HCT116 (cell line): ENCODE measurements around the gene TRMT13. TPM values are rescaled to one million over a fixed set of nuclear protein-coding genes. Genes with fewer than 3 reads are reported as not detected.

Experiments
- ATAC-seq: fragments of 200-7000 bp; cut with Tn5 transposase; 2 replicates; pipeline ENCODE4 v1.9.1; 2020; ENCODE audit warnings: mild to moderate bottlenecking, moderate library complexity
- BruUV-seq: library from RNA; stranded (reverse); fragments of 400-500 nt; replicated peaks from 2 replicates; lab custom pipeline; 2021; lab: Mats Ljungman, UMichigan
- CTCF ChIA-PET: fragments of 300-600 bp; sonication (Branson Sonifier 250); formaldehyde crosslinking; loops from one replicate; lab custom pipeline; 2021; ENCODE audit warnings: antibody characterized with exemption; lab: Charles Lee
- POLR2A ChIA-PET: fragments of 300-600, 350-600 bp; sonication (Branson Sonifier 250); formaldehyde crosslinking; loops from one replicate; lab custom pipeline; 2021; ENCODE audit warnings: antibody characterized with exemption; lab: Charles Lee
- RAD21 ChIA-PET, 2 experiments: fragments of 300-600 bp; sonication (Branson Sonifier 250); formaldehyde crosslinking; loops; one replicate each; lab custom pipeline; 2023; ENCODE audit warnings: low total read pairs in 2 of 2; ENCODE audit not compliant: uncharacterized antibody in 2 of 2, unreplicated experiment in 2 of 2, low non-redundant PET in 1 of 2; lab: Charles Lee
- DNase-seq: peaks from one replicate; pipeline ENCODE4 v3.0.0-alpha.2; 2010; ENCODE audit warnings: low read depth, low spot score
- H2AFZ ChIP-seq: fragments of 200-600 bp; shearing (Covaris generic), sonication (generic); 2 replicates; pipeline ENCODE4 v1.6.1; 2017; ENCODE audit warnings: low read depth, mixed run types, mixed read lengths, antibody characterized with exemption, low read length; ENCODE audit not compliant: poor library complexity, severe bottlenecking
- H3K27ac ChIP-seq: 2 replicates; pipeline ENCODE4 v1.5.1; 2012; ENCODE audit warnings: low read depth, low read length
- H3K27me3 ChIP-seq: fragments of 200-600 bp; sonication (generic); 2 replicates; pipeline ENCODE4 v1.6.1; 2016; ENCODE audit warnings: mixed run types, low read length, mixed read lengths; ENCODE audit not compliant: insufficient read depth
- H3K36me3 ChIP-seq, 2 experiments: fragments of 200-500 bp in 1 of 2; fragments of 200-600 bp in 1 of 2; sonication (Bioruptor generic) in 1 of 2; sonication (generic) in 1 of 2; 2 replicates each; pipeline versions ENCODE4 v1.5.1 to v1.6.1; 2014 to 2016; ENCODE audit warnings: low read length in 2 of 2, inconsistent platforms in 1 of 2, mixed read lengths in 1 of 2, mixed run types in 1 of 2; ENCODE audit not compliant: insufficient read depth in 2 of 2, control insufficient read depth in 1 of 2
- H3K4me1 ChIP-seq, 2 experiments: fragments of 200-600 bp in 1 of 2; sonication (generic) in 1 of 2; 2 replicates each; pipeline versions ENCODE4 v1.5.1 to v1.6.1; 2012 to 2017; ENCODE audit warnings: low read length in 2 of 2, inconsistent platforms in 1 of 2, mild to moderate bottlenecking in 1 of 2, mixed read lengths in 1 of 2, mixed run types in 1 of 2, moderate library complexity in 1 of 2; ENCODE audit not compliant: insufficient read depth in 2 of 2, control insufficient read depth in 1 of 2
- H3K4me2 ChIP-seq: fragments of 200-600 bp; sonication (generic); 2 replicates; pipeline ENCODE4 v1.6.1; 2017; ENCODE audit warnings: mixed run types, low read length, mixed read lengths
- H3K4me3 ChIP-seq, 2 experiments: fragments of 200-600 bp in 1 of 2; sonication (generic) in 1 of 2; replicated peaks in 1 of 2; 2 replicates each; pipeline ENCODE4 v1.5.1; 2011 to 2016; ENCODE audit warnings: low read length in 2 of 2, control low read depth in 1 of 2, low read depth in 1 of 2, mild to moderate bottlenecking in 1 of 2, mixed read lengths in 1 of 2, mixed run types in 1 of 2
- H3K79me2 ChIP-seq: fragments of 200-600 bp; sonication (generic); 2 replicates; pipeline ENCODE4 v1.6.1; 2017; ENCODE audit warnings: mild to moderate bottlenecking, mixed run types, low read length, moderate library complexity, mixed read lengths; ENCODE audit not compliant: insufficient read depth
- H3K9ac ChIP-seq: fragments of 200-600 bp; sonication (generic); 2 replicates; pipeline ENCODE4 v1.6.1; 2016; ENCODE audit warnings: low read length, mixed read lengths
- H3K9me2 ChIP-seq: fragments of 200-600 bp; sonication (generic), shearing (Covaris generic); 2 replicates; pipeline ENCODE4 v1.6.1; 2017; ENCODE audit warnings: mixed run types, mild to moderate bottlenecking, moderate library complexity; ENCODE audit not compliant: insufficient read depth
- H3K9me3 ChIP-seq, 2 experiments: fragments of 200-500 bp in 1 of 2; fragments of 200-600 bp in 1 of 2; sonication (Bioruptor generic) in 1 of 2; sonication (generic) in 1 of 2; 2 replicates each; pipeline ENCODE4 v1.6.1; 2014 to 2017; ENCODE audit warnings: low read length in 2 of 2, mixed read lengths in 2 of 2, inconsistent platforms in 1 of 2, low read depth in 1 of 2, mild to moderate bottlenecking in 1 of 2, mixed run types in 1 of 2, moderate library complexity in 1 of 2; ENCODE audit not compliant: control insufficient read depth in 1 of 2, insufficient read depth in 1 of 2
- H4K20me1 ChIP-seq: fragments of 200-600 bp; sonication (generic), shearing (Covaris generic); 2 replicates; pipeline ENCODE4 v1.6.1; 2017; ENCODE audit warnings: mixed run types, mild to moderate bottlenecking, moderate library complexity; ENCODE audit not compliant: insufficient read depth
- ATF3 ChIP-seq: IDR thresholded peaks from 2 replicates; pipeline ENCODE4 v1.6.1; 2012
- CBX3 ChIP-seq: IDR thresholded peaks from 2 replicates; pipeline ENCODE4 v1.6.1; 2012; ENCODE audit warnings: low read depth
- CEBPB ChIP-seq: IDR thresholded peaks from 2 replicates; pipeline ENCODE4 v1.6.1; 2012; ENCODE audit warnings: low read depth
- ELF1 ChIP-seq: IDR thresholded peaks from 2 replicates; pipeline ENCODE4 v1.6.1; 2012; ENCODE audit warnings: low read depth, borderline replicate concordance
- EZH2 ChIP-seq: fragments of 200-600 bp; sonication (generic); IDR thresholded peaks from 2 replicates; pipeline ENCODE4 v1.6.1; 2017; ENCODE audit warnings: antibody characterized with exemption, mixed run types
- EZH2phosphoT487 ChIP-seq: fragments of 200-600 bp; IDR thresholded peaks from 2 replicates; pipeline ENCODE4 v1.6.1; 2018; ENCODE audit warnings: antibody characterized with exemption, borderline replicate concordance
- MAX ChIP-seq: IDR thresholded peaks from 2 replicates; pipeline ENCODE4 v1.6.1; 2012
- POLR2A ChIP-seq: IDR thresholded peaks from 2 replicates; pipeline ENCODE4 v1.7.0; 2011; ENCODE audit warnings: borderline replicate concordance; ENCODE audit not compliant: insufficient read depth, insufficient read length; ENCODE audit errors: extremely low read depth
- POLR2AphosphoS5 ChIP-seq: IDR thresholded peaks from 2 replicates; pipeline ENCODE4 v1.6.1; 2011; ENCODE audit warnings: mild to moderate bottlenecking, low read depth, low read length, moderate library complexity
- SIN3A ChIP-seq: IDR thresholded peaks from 2 replicates; pipeline ENCODE4 v1.6.1; 2012; ENCODE audit warnings: low read depth
- SP1 ChIP-seq: IDR thresholded peaks from 2 replicates; pipeline ENCODE4 v1.6.1; 2012; ENCODE audit warnings: low read depth
- SRF ChIP-seq: IDR thresholded peaks from 2 replicates; pipeline ENCODE4 v1.6.1; 2012; ENCODE audit warnings: low read depth
- TCF7L2 ChIP-seq: IDR thresholded peaks from 2 replicates; pipeline ENCODE4 v1.7.0; 2011; ENCODE audit warnings: borderline replicate concordance, inconsistent platforms; ENCODE audit not compliant: insufficient read depth, insufficient read length; ENCODE audit errors: extremely low read depth
- intact Hi-C: fragments of 100-400 bp; cut with micrococcal nuclease; formaldehyde crosslinking; loops from 2 replicates; pipeline ENCODE4 v1.10.0; 2022
- total RNA-seq: library from RNA; stranded (reverse); gene quantifications from one replicate; pipeline ENCODE4 v1.2.1, GENCODE V29; 2021; ENCODE audit not compliant: unreplicated experiment
- TF ChIP-seq, protein P1 (sequence below): IDR thresholded peaks from 2 replicates; pipeline ENCODE4 v1.6.1; 2012; ENCODE audit warnings: low read depth
- TF ChIP-seq, protein P2 (sequence below), 3 experiments: fragments of 200-600 bp in 1 of 3; sonication (generic) in 1 of 3; IDR thresholded peaks in 2 of 3; conservative IDR thresholded peaks in 1 of 3; 2 replicates each; pipeline ENCODE4 v1.5.1; 2012 to 2017; ENCODE audit warnings: low read depth in 2 of 3, low read length in 2 of 3, antibody characterized with exemption in 1 of 3, borderline replicate concordance in 1 of 3, control low read depth in 1 of 3, mild to moderate bottlenecking in 1 of 3, mixed read lengths in 1 of 3, mixed run types in 1 of 3, moderate library complexity in 1 of 3; ENCODE audit not compliant: insufficient read depth in 1 of 3

Gene TRMT13
- total RNA-seq, 1 experiment from 2014 or later: 13.2 TPM

DNA sequence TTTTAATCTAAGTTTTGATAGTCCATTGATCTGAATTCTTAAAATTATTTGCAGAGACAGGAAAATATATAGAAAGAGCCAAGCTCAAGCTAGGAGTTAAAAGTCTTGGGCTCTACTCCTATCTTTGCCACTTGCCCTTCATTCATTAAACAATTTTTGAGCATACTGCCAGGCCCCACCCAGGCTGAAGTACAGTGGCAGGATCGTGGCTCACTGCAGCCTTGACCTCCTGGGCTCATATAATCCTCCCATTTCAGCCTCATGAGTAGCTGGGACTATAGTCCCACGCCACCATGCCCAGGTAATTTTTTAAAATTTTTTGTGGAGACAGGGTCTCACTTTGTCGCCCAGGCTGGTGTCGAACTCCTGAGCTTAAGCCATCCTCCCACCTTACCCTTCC lies 8.2 kb downstream of the TRMT13 start:
- Histone ChIP-seq H3K36me3 (peaks cover 34 to 57% of the 10 kb centered on the region in 2 experiments), H3K4me2 (no peak overlapping the region), H3K27me3 (no peaks in the 10 kb centered on the region), H3K9me2 (no peaks in the 10 kb centered on the region), H3K4me1 (no peaks in the 10 kb centered on the region), H3K4me3 (no peak overlapping the region), H3K79me2 (no peaks in the 10 kb centered on the region), H3K27ac (no peak overlapping the region), H2AFZ (no peak overlapping the region), H3K9ac (no peak overlapping the region), H4K20me1 (no peaks in the 10 kb centered on the region), H3K9me3 (no peaks in the 10 kb centered on the region)
- ChIA-PET RAD21 (no interaction called here), CTCF (no interaction called here), POLR2A (no interaction called here)
- no peak for ATAC-seq
- no TSS peak for BruUV-seq
- TF ChIP-seq SIN3A (no peak), POLR2A (no peak), EZH2phosphoT487 (no peak), SP1 (no peak), MAX (no peak), SRF (no peak), CEBPB (no peak), TCF7L2 (no peak), EZH2 (no peak), POLR2AphosphoS5 (no peak), ELF1 (no peak), CBX3 (no peak), ATF3 (no peak)
- TF ChIP-seq, protein P1, sequence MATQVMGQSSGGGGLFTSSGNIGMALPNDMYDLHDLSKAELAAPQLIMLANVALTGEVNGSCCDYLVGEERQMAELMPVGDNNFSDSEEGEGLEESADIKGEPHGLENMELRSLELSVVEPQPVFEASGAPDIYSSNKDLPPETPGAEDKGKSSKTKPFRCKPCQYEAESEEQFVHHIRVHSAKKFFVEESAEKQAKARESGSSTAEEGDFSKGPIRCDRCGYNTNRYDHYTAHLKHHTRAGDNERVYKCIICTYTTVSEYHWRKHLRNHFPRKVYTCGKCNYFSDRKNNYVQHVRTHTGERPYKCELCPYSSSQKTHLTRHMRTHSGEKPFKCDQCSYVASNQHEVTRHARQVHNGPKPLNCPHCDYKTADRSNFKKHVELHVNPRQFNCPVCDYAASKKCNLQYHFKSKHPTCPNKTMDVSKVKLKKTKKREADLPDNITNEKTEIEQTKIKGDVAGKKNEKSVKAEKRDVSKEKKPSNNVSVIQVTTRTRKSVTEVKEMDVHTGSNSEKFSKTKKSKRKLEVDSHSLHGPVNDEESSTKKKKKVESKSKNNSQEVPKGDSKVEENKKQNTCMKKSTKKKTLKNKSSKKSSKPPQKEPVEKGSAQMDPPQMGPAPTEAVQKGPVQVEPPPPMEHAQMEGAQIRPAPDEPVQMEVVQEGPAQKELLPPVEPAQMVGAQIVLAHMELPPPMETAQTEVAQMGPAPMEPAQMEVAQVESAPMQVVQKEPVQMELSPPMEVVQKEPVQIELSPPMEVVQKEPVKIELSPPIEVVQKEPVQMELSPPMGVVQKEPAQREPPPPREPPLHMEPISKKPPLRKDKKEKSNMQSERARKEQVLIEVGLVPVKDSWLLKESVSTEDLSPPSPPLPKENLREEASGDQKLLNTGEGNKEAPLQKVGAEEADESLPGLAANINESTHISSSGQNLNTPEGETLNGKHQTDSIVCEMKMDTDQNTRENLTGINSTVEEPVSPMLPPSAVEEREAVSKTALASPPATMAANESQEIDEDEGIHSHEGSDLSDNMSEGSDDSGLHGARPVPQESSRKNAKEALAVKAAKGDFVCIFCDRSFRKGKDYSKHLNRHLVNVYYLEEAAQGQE: no peak
- TF ChIP-seq, protein P2, sequence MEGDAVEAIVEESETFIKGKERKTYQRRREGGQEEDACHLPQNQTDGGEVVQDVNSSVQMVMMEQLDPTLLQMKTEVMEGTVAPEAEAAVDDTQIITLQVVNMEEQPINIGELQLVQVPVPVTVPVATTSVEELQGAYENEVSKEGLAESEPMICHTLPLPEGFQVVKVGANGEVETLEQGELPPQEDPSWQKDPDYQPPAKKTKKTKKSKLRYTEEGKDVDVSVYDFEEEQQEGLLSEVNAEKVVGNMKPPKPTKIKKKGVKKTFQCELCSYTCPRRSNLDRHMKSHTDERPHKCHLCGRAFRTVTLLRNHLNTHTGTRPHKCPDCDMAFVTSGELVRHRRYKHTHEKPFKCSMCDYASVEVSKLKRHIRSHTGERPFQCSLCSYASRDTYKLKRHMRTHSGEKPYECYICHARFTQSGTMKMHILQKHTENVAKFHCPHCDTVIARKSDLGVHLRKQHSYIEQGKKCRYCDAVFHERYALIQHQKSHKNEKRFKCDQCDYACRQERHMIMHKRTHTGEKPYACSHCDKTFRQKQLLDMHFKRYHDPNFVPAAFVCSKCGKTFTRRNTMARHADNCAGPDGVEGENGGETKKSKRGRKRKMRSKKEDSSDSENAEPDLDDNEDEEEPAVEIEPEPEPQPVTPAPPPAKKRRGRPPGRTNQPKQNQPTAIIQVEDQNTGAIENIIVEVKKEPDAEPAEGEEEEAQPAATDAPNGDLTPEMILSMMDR (IDR thresholded peaks at IDR 0.05 in 2 of 3, conservative IDR thresholded peaks at IDR 0.05 in 1 of 3; ENCODE audit: borderline replicate concordance in 1 of 3, insufficient read depth in 1 of 3, low read depth in 2 of 3, low read length in 2 of 3): no peak
- intact Hi-C loops: no loop called here
- no peak for DNase-seq
